Right renal cortex interstitium (tissue), 3 donors: ENCODE results near the gene ENSA. TPM values are rescaled to one million over a fixed set of nuclear protein-coding genes. Genes with fewer than 3 reads are reported as not detected.

Experiments used
- polyA plus RNA-seq, 3 donors: library from polyadenylated mRNA; unstranded; fragments of 120-200 nt; gene quantifications; one replicate each; pipeline ENCODE4 v1.2.1, GENCODE V29; 2013; ENCODE audit not compliant: insufficient read length in 3 of 3

Gene ENSA
- polyA plus RNA-seq, 3 donors = 231 to 234 (median 231) TPM

Other genes starting within 250 kb of the ENSA start
- gene TARS2, start 142.2 kb downstream of the ENSA start, polyA plus RNA-seq = 10 to 100 TPM; 19.7 to 25.4 (median 23.1) TPM
- gene ECM1, start 121.5 kb downstream of the ENSA start, polyA plus RNA-seq = 10 to 100 TPM; 10.9 to 15.7 (median 11.9) TPM
- under 1 TPM in 2 of 3 donors, not detected in 1; 0.40 to 0.44 TPM for gene FALEC, start 113.9 kb downstream of the ENSA start, polyA plus RNA-seq
- gene ADAMTSL4, start 80.2 kb downstream of the ENSA start, polyA plus RNA-seq = 10 to 100 TPM in 2 of 3 donors, 1 to 10 TPM in 1; 9.6 to 11.8 (median 10.9) TPM
- 100 to 1,000 TPM; 172 to 221 (median 175) TPM for gene MCL1, start 50.0 kb downstream of the ENSA start, polyA plus RNA-seq
- gene GOLPH3L, start 67.5 kb upstream of the ENSA start, polyA plus RNA-seq = 10 to 100 TPM; 40.5 to 45.0 (median 44.6) TPM
- not detected for gene HORMAD1, start 91.3 kb upstream of the ENSA start, polyA plus RNA-seq
- 10 to 100 TPM; 12.0 to 14.3 (median 14.0) TPM for gene CTSS, start 136.2 kb upstream of the ENSA start, polyA plus RNA-seq
- 10 to 100 TPM; 15.7 to 29.3 (median 26.8) TPM for gene CTSK, start 178.6 kb upstream of the ENSA start, polyA plus RNA-seq
- 10 to 100 TPM; 54.9 to 56.9 (median 56.6) TPM for gene ARNT, start 247.0 kb upstream of the ENSA start, polyA plus RNA-seq